ENCODE data around the gene ATCAY.
"Not testable (repeated sequence)": the region's sequence is repeated elsewhere in the genome, so short reads cannot be mapped to it uniquely, and the experiment has no call there.

Gene ATCAY

GRCh38 chr19:3949997-3950859 lies 69.7 kb downstream of the ATCAY start:
- no peak for DNase-seq

- no peak for DNase-seq
Measured at GRCh38 chr19:3950871-3951861, 70.7 kb downstream of the ATCAY start.

DNA sequence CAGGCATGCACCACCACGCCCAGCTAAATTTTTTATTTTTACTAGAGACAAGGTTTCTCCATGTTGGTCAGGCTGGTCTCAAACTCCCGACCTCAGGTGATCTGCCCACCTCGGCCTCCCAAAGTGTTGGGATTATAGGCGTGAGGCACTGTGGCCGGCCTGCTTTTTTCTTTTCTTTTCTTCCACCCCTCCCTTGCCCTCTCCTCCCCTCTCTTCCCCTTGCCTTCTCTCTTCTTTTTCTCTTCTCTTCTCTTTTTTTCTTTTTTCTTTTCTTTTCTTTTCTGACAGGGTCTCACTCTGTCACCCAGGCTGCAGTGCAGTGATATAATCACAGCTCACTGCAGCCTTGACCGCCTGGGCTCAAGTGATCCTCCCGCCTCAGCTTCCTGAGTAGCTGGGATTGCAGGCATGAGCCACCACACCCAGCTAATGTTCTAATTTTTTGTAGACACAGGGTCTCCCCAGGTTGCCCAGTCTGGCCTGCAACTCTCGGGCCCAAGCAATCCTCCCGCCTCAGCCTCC lies 72.3 kb downstream of the ATCAY start:
- not testable (repeated sequence) for DNase-seq

DNA sequence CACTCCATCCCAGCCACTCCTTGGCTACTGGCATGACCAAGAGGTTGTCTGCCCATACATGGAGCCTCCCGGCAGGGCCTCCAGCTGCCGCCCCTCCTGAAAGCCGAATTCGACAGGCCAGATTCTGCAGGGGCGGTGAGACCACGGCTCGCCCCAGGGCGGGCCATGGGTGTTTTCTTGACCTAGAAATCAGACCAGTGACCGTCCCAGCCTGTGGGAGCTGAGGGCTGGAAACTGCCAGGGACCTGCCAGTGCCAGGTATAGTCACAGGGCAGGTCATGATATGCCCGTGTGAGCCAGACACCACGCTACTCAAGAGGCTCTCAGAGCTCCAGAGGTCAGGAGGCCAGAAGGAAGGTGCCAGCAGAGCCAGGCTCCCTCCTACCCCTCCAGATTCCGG lies 73.6 kb downstream of the ATCAY start:
- no peak for DNase-seq

- not testable (repeated sequence) for DNase-seq
Measured at GRCh38 chr19:3955276-3955675, 74.8 kb downstream of the ATCAY start.

- DNase-seq, result no peak
Measured at GRCh38 chr19:3955688-3956087, 75.2 kb downstream of the ATCAY start.

- DNase-seq, result no peak
Measured at GRCh38 chr19:3958836-3959765, 78.6 kb downstream of the ATCAY start.

DNA sequence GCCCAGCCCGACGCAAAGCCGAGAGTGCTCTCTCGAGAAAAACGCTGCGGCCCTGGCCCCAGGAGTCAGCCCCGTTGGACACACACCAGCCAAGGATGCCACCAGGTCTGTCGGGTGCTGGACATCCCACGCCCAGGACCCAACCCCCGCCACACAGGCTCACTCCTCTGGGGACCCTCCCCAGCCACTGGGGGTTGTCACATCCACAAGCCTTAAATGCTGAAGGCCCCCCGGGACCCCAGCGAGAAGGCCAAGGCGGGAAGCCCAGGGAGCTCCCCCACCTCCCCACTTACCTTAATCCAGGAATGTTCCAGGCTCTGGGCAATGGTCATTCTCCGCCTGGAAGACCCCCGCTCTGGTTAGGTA lies 79.3 kb downstream of the ATCAY start:
- DNase-seq, result no peak

GRCh38 chr19:3961007-3961406 lies 80.5 kb downstream of the ATCAY start:
- DNase-seq, result no peak

DNA sequence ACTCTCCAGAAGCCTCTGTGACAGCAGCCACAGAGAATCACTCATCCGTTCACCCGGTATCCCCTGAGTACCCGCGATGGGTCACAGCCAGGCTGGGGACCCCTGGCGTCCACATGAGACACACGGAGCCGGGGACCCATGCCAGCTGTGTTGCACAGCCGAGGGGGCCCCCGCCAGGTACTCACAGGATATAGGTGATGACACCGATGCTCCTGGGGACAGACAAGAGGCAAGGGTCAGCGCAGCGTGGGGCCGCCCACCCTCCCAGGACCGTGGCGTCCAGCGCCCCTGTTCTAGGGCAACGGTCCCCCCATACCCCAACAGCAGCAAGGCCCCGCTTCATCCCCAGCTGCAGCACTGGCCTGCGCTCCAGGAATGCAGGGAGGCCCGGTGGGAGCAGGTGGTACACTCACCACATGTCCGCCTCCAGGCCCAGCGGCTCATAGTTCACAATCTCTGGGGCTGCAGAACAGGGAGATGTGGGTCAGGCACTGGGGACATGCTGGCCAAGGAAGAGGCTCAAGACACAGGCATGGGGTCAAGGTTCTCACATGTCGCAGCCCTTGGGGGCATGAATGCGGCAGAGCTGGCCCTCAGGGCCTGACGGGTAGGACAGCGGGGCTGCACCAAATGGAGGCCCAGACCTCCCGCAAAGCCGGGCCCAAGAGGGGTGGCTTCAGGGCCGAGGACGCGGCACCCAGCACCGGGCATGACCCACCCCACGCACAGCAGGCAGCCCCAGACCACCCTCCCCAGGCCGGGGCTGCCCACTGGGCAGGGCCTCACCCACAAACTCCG lies 83.2 kb downstream of the ATCAY start:
- DNase-seq, result no peak

GRCh38 chr19:3964256-3965194 lies 84.0 kb downstream of the ATCAY start:
- DNase-seq, result no peak

GRCh38 chr19:3966051-3967017 lies 85.8 kb downstream of the ATCAY start:
- no peak for DNase-seq

DNA sequence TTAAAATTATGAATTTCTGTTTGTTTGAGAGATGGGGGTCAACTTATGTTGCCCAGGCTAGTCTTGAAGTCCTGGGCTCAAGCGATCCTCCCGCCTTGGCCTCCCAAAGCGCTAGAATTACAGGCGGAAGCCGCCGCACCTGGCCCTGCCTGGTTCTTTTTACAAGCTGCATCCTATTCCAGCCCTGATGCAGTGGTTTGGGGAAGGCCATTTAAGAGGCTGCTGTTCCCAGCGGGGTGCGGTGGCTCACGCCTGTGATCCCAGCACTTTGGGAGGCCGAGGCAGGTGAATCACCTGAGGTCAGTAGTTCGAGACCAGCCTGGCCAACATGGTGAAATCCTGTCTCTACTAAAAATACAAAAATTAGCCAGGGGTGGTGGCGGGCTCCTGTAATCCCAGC lies 87.5 kb downstream of the ATCAY start:
- DNase-seq, result not testable (repeated sequence)

GRCh38 chr19:3968556-3969434 lies 88.3 kb downstream of the ATCAY start:
- DNase-seq, result no peak

GRCh38 chr19:3969435-3970312 lies 89.2 kb downstream of the ATCAY start:
- no peak for DNase-seq

- DNase-seq, result no peak
Measured at GRCh38 chr19:3970313-3970807, 89.9 kb downstream of the ATCAY start.

Data from CD4-positive, alpha-beta T cell treated with Interleukin-15 for 1 hour (primary cell).